ENCODE results near the gene SPEG.

The SPEG gene

GRCh38 chr2:219498280-219499057, 63.8 kb downstream of the SPEG start, which contains the start of gene GMPPA:
Gene GMPPA, plus strand, starts transcription at chr2:219498891. Its CDS starts 1,085 bp downstream, at chr2:219499976.
- peak; percentile 99 for DNase-seq

GRCh38 chr2:219499058-219499307, 64.3 kb downstream of the SPEG start:
- no peak for DNase-seq

- no peak for DNase-seq
These were observed 64.9 kb downstream of the SPEG start for GRCh38 chr2:219499555-219499954.

- no peak for DNase-seq
These were observed 65.5 kb downstream of the SPEG start for GRCh38 chr2:219500135-219500534.

GRCh38 chr2:219501849-219502248, 67.2 kb downstream of the SPEG start:
- no peak for DNase-seq

GRCh38 chr2:219502618-219503017, 68.0 kb downstream of the SPEG start:
- DNase-seq, result no peak

GRCh38 chr2:219505585-219505984, 70.9 kb downstream of the SPEG start:
- no peak for DNase-seq

- no peak for DNase-seq
These were observed 71.6 kb downstream of the SPEG start for GRCh38 chr2:219506153-219506801.

- no peak for DNase-seq
These were observed 72.3 kb downstream of the SPEG start for GRCh38 chr2:219506802-219507526.

- DNase-seq, result no peak
These were observed 73.2 kb downstream of the SPEG start for GRCh38 chr2:219507581-219508443.

- DNase-seq, result no peak
These were observed 73.7 kb downstream of the SPEG start for GRCh38 chr2:219508444-219508734.

- peak; percentile 59 for DNase-seq
These were observed 74.5 kb downstream of the SPEG start for GRCh38 chr2:219508971-219509779.

- DNase-seq, result peak; percentile 76
These were observed 75.3 kb downstream of the SPEG start for GRCh38 chr2:219509780-219510511.

GRCh38 chr2:219510512-219511135, 76.0 kb downstream of the SPEG start:
- no peak for DNase-seq

GRCh38 chr2:219511547-219512325, 77.1 kb downstream of the SPEG start:
- no peak for DNase-seq

GRCh38 chr2:219512524-219513216, 78.0 kb downstream of the SPEG start:
- no peak for DNase-seq

- no peak for DNase-seq
These were observed 79.1 kb downstream of the SPEG start for GRCh38 chr2:219513787-219514186.

GRCh38 chr2:219514196-219514761, 79.6 kb downstream of the SPEG start, which contains the start of gene ASIC4:
Gene ASIC4, plus strand, starts transcription at chr2:219514482. Its CDS starts 243 bp downstream, at chr2:219514725.
- no peak for DNase-seq

- no peak for DNase-seq
These were observed 80.2 kb downstream of the SPEG start for GRCh38 chr2:219514836-219515235.

Measured in femur (tissue), 1 donor.